HepG2 (cell line): ENCODE data around the gene ATP23. TPM values are rescaled to one million over a fixed set of nuclear protein-coding genes. Genes with fewer than 3 reads are reported as not detected.

Experiments
- ATAC-seq: fragments of 200-7000 bp; cut with Tn5 transposase; 3 replicates; pipeline ENCODE4 v1.9.1; 2020; ENCODE audit warnings: mild to moderate bottlenecking, moderate library complexity
- BruUV-seq: library from RNA; stranded (reverse); fragments of 400-500 nt; replicated peaks from 2 replicates; lab custom pipeline; 2021; lab: Mats Ljungman, UMichigan
- CTCF ChIA-PET: fragments of 300-600 bp; formaldehyde crosslinking; extraction: SDS; loops from one replicate; lab custom pipeline; 2021; ENCODE audit warnings: low total read pairs, inconsistent platforms, low intra/inter-chr PET ratio; lab: Yijun Ruan, JAX
- POLR2A ChIA-PET: fragments of 350-600 bp; sonication (Branson Sonifier 250); formaldehyde crosslinking; loops from one replicate; lab custom pipeline; 2020; ENCODE audit warnings: antibody characterized with exemption, inconsistent platforms; lab: Yijun Ruan, JAX
- DNase-seq: peaks from one replicate; pipeline ENCODE4 v3.0.0-alpha.2; 2015; ENCODE audit warnings: low spot score
- FAIRE-seq: peaks from 3 replicates; lab custom pipeline; 2011; peaks lifted over from hg19 to GRCh38; lab: Jason Lieb, UNC
- H2AFZ ChIP-seq: one replicate; pipeline ENCODE4 v1.6.1; 2011; ENCODE audit warnings: low read length, inconsistent platforms
- H3K27ac ChIP-seq: fragments of 300-600 bp; 3 replicates; pipeline ENCODE4 v1.8.0; 2011; ENCODE audit warnings: mixed run types, mild to moderate bottlenecking, mixed read lengths, low read length, inconsistent platforms; ENCODE audit not compliant: insufficient read depth; ENCODE audit errors: extremely low read length
- H3K27me3 ChIP-seq, 2 experiments: fragments of 200-600 bp in 1 of 2; 2 replicates in 1 of 2; 3 replicates in 1 of 2; pipeline versions ENCODE4 v1.6.0 to v1.8.0; 2011; ENCODE audit warnings: low read length in 2 of 2, mild to moderate bottlenecking in 2 of 2, moderate library complexity in 2 of 2, inconsistent platforms in 1 of 2; ENCODE audit not compliant: insufficient read depth in 2 of 2, control insufficient read depth in 1 of 2
- H3K36me3 ChIP-seq, 2 experiments: fragments of 200-600 bp in 1 of 2; replicated peaks in 1 of 2; 2 replicates in 1 of 2; 3 replicates in 1 of 2; pipeline versions ENCODE4 v1.5.1 to v1.8.0; 2011; ENCODE audit warnings: low read length in 2 of 2, inconsistent platforms in 1 of 2; ENCODE audit not compliant: insufficient read depth in 2 of 2, control insufficient read depth in 1 of 2
- H3K4me1 ChIP-seq: 2 replicates; pipeline ENCODE4 v1.5.1; 2012; ENCODE audit warnings: low read length, inconsistent platforms; ENCODE audit not compliant: insufficient read depth
- H3K4me2 ChIP-seq: 2 replicates; pipeline ENCODE4 v1.6.0; 2011; ENCODE audit warnings: low read depth, low read length, inconsistent platforms
- H3K4me3 ChIP-seq, 3 experiments: fragments of 200-600 bp in 1 of 3; sonication (generic), shearing (Covaris generic) in 1 of 3; replicated peaks in 1 of 3; 2 replicates each; pipeline ENCODE4 v1.5.1; 2011 to 2016; ENCODE audit warnings: low read length in 3 of 3, inconsistent platforms in 2 of 3, low read depth in 2 of 3, mild to moderate bottlenecking in 2 of 3, control low read depth in 1 of 3, mixed read lengths in 1 of 3; ENCODE audit not compliant: insufficient read depth in 1 of 3
- H3K79me2 ChIP-seq: one replicate; pipeline ENCODE4 v1.6.1; 2011; ENCODE audit warnings: low read length, inconsistent platforms; ENCODE audit not compliant: insufficient read depth
- H3K9ac ChIP-seq: 2 replicates; pipeline ENCODE4 v1.6.0; 2011; ENCODE audit warnings: mild to moderate bottlenecking, low read depth, low read length, inconsistent platforms; ENCODE audit not compliant: insufficient read depth
- H3K9me3 ChIP-seq: 2 replicates; pipeline ENCODE4 v1.5.1; 2012; ENCODE audit warnings: mild to moderate bottlenecking, low read length
- H4K20me1 ChIP-seq: 2 replicates; pipeline ENCODE4 v1.6.0; 2011; ENCODE audit warnings: inconsistent platforms, mild to moderate bottlenecking, low read length, moderate library complexity; ENCODE audit not compliant: insufficient read depth
- ASH2L ChIP-seq: fragments of 300-600, 200-600 bp; sonication (generic); IDR thresholded peaks from 2 replicates; pipeline ENCODE4 v1.7.0; 2017; ENCODE audit warnings: low read depth, mild to moderate bottlenecking, moderate library complexity, mixed read lengths, low read length; ENCODE audit not compliant: insufficient read length
- HNRNPUL1 ChIP-seq: fragments of 200-400 bp; formaldehyde crosslinking; IDR thresholded peaks from 2 replicates; pipeline ENCODE4 v1.6.1; 2017; ENCODE audit warnings: low read depth, mild to moderate bottlenecking, low read length, moderate library complexity
- MTF1 ChIP-seq: sonication (generic); formaldehyde crosslinking; IDR thresholded peaks from 2 replicates; pipeline ENCODE4 v1.5.0; 2020; ENCODE audit warnings: missing genetic modification reagents
- NCOA1 ChIP-seq: sonication (generic); formaldehyde crosslinking; IDR thresholded peaks from 2 replicates; pipeline ENCODE4 v1.9.0; 2021; ENCODE audit warnings: missing genetic modification reagents
- NFE2L1 ChIP-seq: sonication (generic); formaldehyde crosslinking; IDR thresholded peaks from 2 replicates; pipeline ENCODE4 v1.4.0; 2020; ENCODE audit warnings: missing genetic modification reagents, mild to moderate bottlenecking, borderline replicate concordance
- PLSCR1 ChIP-seq: sonication (generic); formaldehyde crosslinking; IDR thresholded peaks from 2 replicates; pipeline ENCODE4 v1.5.0; 2020; ENCODE audit warnings: missing genetic modification reagents, mild to moderate bottlenecking, borderline replicate concordance
- SIX4 ChIP-seq: sonication (generic); formaldehyde crosslinking; IDR thresholded peaks from 2 replicates; pipeline ENCODE4 v1.4.0; 2020; ENCODE audit warnings: missing genetic modification reagents
- TAF15 ChIP-seq: fragments of 200-400 bp; formaldehyde crosslinking; IDR thresholded peaks from one replicate; pipeline ENCODE4 v1.6.1; 2018; ENCODE audit warnings: mild to moderate bottlenecking, low read depth, low read length; ENCODE audit not compliant: poor library complexity, severe bottlenecking
- TARDBP ChIP-seq: sonication (generic); formaldehyde crosslinking; IDR thresholded peaks from 2 replicates; pipeline ENCODE4 v1.8.0; 2022; ENCODE audit warnings: mild to moderate bottlenecking, missing genetic modification reagents
- TBP ChIP-seq: sonication (generic); formaldehyde crosslinking; IDR thresholded peaks from 2 replicates; pipeline ENCODE4 v1.5.0; 2020; ENCODE audit warnings: missing genetic modification reagents
- ZC3H13 ChIP-seq: sonication (generic); formaldehyde crosslinking; IDR thresholded peaks from 2 replicates; pipeline ENCODE4 v1.8.1; 2023; ENCODE audit warnings: mild to moderate bottlenecking, missing genetic modification reagents, moderate library complexity
- ZSCAN20 ChIP-seq: sonication (generic); formaldehyde crosslinking; IDR thresholded peaks from 2 replicates; pipeline ENCODE4 v1.4.0; 2020; ENCODE audit warnings: missing genetic modification reagents, mild to moderate bottlenecking, borderline replicate concordance
- WGBS: methylation state at CpG from one replicate; pipeline ENCODE4 v1.1.6; 2017; ENCODE audit warnings: low lambda C conversion rate; 5-methylcytosine and 5-hydroxymethylcytosine counted together
- in situ Hi-C: cut with HindIII; loops from 2 replicates; pipeline ENCODE4 v1.10.0; 2017; ENCODE audit warnings: low pct_unique_long_range_greater_than_20kb; ENCODE audit not compliant: extremely low pct_ligation_motif_present
- intact Hi-C: fragments of 100-400 bp; cut with micrococcal nuclease; formaldehyde crosslinking; loops from one replicate; pipeline ENCODE4 v1.10.0; 2022; ENCODE audit not compliant: unreplicated experiment
- polyA plus RNA-seq, 8 experiments: library from polyadenylated mRNA; depleted of rRNA in 3 of 8; stranded (reverse) in 7 of 8; unstranded in 1 of 8; fragments of >200 nt; fragmentation: Illumina TruSeq in 4 of 8; extraction: Trizol in 4 of 8; gene quantifications; 2 replicates each; pipeline versions ENCODE4 v1.2.1 to v1.2.3, GENCODE V29; 2011 to 2016; ENCODE audit warnings: low read depth in 4 of 8, missing spikeins in 1 of 8, mixed read lengths in 1 of 8; ENCODE audit not compliant: insufficient read depth in 1 of 8
- total RNA-seq, 5 experiments: library from RNA; depleted of rRNA; stranded (reverse); fragments of >200 nt; fragmentation: Illumina TruSeq; extraction: Trizol; gene quantifications; 2 replicates each; pipeline ENCODE4 v1.2.3, GENCODE V29; 2016; ENCODE audit warnings: low read depth in 1 of 5
- TF ChIP-seq, protein P1 (sequence below): sonication (generic); formaldehyde crosslinking; IDR thresholded peaks from 2 replicates; pipeline ENCODE4 v1.9.0; 2021; ENCODE audit warnings: missing genetic modification reagents, borderline replicate concordance
- TF ChIP-seq, protein P2 (sequence below): sonication (generic); formaldehyde crosslinking; IDR thresholded peaks from 2 replicates; pipeline ENCODE4 v1.4.0; 2020; ENCODE audit warnings: missing genetic modification reagents

Gene ATP23
- total and polyA plus RNA-seq, 2 of the 13 experiments (the other 11 are each of a cell fraction or from before 2014, with no cell fraction given), result 12.1 to 14.7 TPM

DNA sequence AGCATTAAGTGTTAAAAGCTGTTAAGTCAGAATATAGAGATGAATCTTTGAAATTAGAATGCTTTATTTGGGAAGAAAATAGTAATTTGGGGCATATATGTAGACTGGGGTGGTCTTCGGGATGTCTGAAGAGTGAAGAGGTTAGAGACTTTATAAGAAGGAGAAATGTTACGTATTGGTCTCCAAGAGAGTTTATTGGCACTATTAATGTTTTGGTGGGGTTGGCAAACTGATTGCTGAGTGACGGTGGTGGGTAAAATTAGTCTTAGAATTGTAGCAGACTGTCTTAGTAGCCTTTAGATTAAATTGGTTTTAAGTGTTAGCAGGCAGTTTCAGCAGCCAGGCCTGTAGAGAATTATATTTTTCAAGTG, 4.9 kb upstream of the ATP23 start:
- 58% methylated on average over 3 of the region's 3 CpGs for WGBS
- no peak for DNase-seq
- H3K79me2 ChIP-seq, result no peaks in the 10 kb centered on the region
- no peaks in the 10 kb centered on the region for H3K27me3 ChIP-seq
- POLR2A ChIA-PET, result no interaction called here
- in situ Hi-C loops (no loop called here), intact Hi-C loops (no loop called here)
- H2AFZ ChIP-seq, result no peak overlapping the region
- H3K9ac ChIP-seq, result peak overlapping the region; percentile 66
- CTCF ChIA-PET, result no interaction called here
- peak overlapping the region; percentile 57 for H3K27ac ChIP-seq
- TSS peak; percentile 98 for BruUV-seq
- H3K9me3 ChIP-seq, result no peaks in the 10 kb centered on the region
- ATAC-seq, result no peak
- no peak for FAIRE-seq
- no peaks in the 10 kb centered on the region for H3K36me3 ChIP-seq
- peak overlapping the region; percentile 74 to 77 (median 74); a peak in 5 of 6 replicates for H3K4me3 ChIP-seq
- H4K20me1 ChIP-seq, result no peaks in the 10 kb centered on the region
- peaks cover 31% of the 10 kb centered on the region for H3K4me1 ChIP-seq
- peak overlapping the region; percentile 72 for H3K4me2 ChIP-seq
- TF ChIP-seq ZSCAN20 (no peak), HNRNPUL1 (no peak), ASH2L (peak; percentile 0), TBP (CRISPR knock-in tag) (no peak)

GRCh38 chr12:57939291-57939690, 2.1 kb upstream of the ATP23 start:
- H3K4me2 ChIP-seq, result no peak overlapping the region
- no peak overlapping the region for H2AFZ ChIP-seq
- FAIRE-seq, result no peak
- no peak overlapping the region for H3K27ac ChIP-seq
- ChIA-PET CTCF (no interaction called here), POLR2A (no interaction called here)
- H3K27me3 ChIP-seq, result no peaks in the 10 kb centered on the region
- no peaks in the 10 kb centered on the region for H4K20me1 ChIP-seq
- no peak overlapping the region for H3K4me3 ChIP-seq
- WGBS, result 37% methylated on average over 3 of the region's 3 CpGs
- DNase-seq, result no peak
- no TSS peak for BruUV-seq
- intact Hi-C loops, result no loop called here
- H3K4me1 ChIP-seq, result peaks cover 49% of the 10 kb centered on the region
- H3K79me2 ChIP-seq, result no peaks in the 10 kb centered on the region
- no peaks in the 10 kb centered on the region for H3K36me3 ChIP-seq
- no peak for ATAC-seq
- H3K9me3 ChIP-seq, result no peaks in the 10 kb centered on the region
- no peak overlapping the region for H3K9ac ChIP-seq
- in situ Hi-C loops, result no loop called here
- TF ChIP-seq, protein P1, sequence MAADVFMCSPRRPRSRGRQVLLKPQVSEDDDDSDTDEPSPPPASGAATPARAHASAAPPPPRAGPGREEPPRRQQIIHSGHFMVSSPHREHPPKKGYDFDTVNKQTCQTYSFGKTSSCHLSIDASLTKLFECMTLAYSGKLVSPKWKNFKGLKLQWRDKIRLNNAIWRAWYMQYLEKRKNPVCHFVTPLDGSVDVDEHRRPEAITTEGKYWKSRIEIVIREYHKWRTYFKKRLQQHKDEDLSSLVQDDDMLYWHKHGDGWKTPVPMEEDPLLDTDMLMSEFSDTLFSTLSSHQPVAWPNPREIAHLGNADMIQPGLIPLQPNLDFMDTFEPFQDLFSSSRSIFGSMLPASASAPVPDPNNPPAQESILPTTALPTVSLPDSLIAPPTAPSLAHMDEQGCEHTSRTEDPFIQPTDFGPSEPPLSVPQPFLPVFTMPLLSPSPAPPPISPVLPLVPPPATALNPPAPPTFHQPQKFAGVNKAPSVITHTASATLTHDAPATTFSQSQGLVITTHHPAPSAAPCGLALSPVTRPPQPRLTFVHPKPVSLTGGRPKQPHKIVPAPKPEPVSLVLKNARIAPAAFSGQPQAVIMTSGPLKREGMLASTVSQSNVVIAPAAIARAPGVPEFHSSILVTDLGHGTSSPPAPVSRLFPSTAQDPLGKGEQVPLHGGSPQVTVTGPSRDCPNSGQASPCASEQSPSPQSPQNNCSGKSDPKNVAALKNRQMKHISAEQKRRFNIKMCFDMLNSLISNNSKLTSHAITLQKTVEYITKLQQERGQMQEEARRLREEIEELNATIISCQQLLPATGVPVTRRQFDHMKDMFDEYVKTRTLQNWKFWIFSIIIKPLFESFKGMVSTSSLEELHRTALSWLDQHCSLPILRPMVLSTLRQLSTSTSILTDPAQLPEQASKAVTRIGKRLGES (CRISPR knock-in tag), result no peak
- no peak for TF ChIP-seq NFE2L1 (CRISPR knock-in tag)
- TF ChIP-seq PLSCR1 (CRISPR knock-in tag), result no peak
- no peak for TF ChIP-seq MTF1 (CRISPR knock-in tag)
- no peak for TF ChIP-seq ZC3H13 (CRISPR knock-in tag)
- TF ChIP-seq TARDBP (CRISPR knock-in tag), result no peak
- no peak for TF ChIP-seq NCOA1 (CRISPR knock-in tag)
- TF ChIP-seq TAF15, result no peak
- TF ChIP-seq SIX4 (CRISPR knock-in tag), result no peak
- TF ChIP-seq, protein P2, sequence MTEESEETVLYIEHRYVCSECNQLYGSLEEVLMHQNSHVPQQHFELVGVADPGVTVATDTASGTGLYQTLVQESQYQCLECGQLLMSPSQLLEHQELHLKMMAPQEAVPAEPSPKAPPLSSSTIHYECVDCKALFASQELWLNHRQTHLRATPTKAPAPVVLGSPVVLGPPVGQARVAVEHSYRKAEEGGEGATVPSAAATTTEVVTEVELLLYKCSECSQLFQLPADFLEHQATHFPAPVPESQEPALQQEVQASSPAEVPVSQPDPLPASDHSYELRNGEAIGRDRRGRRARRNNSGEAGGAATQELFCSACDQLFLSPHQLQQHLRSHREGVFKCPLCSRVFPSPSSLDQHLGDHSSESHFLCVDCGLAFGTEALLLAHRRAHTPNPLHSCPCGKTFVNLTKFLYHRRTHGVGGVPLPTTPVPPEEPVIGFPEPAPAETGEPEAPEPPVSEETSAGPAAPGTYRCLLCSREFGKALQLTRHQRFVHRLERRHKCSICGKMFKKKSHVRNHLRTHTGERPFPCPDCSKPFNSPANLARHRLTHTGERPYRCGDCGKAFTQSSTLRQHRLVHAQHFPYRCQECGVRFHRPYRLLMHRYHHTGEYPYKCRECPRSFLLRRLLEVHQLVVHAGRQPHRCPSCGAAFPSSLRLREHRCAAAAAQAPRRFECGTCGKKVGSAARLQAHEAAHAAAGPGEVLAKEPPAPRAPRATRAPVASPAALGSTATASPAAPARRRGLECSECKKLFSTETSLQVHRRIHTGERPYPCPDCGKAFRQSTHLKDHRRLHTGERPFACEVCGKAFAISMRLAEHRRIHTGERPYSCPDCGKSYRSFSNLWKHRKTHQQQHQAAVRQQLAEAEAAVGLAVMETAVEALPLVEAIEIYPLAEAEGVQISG (CRISPR knock-in tag), result no peak
